Lung (tissue), 12 donors: ENCODE results near the gene CFAP58. TPM values are rescaled to one million over a fixed set of nuclear protein-coding genes. Genes with fewer than 3 reads are reported as not detected.

Experiments
- ATAC-seq: fragments of 200-7000 bp; cut with Tn5 transposase; one replicate; pipeline ENCODE4 v1.9.1; 2020; ENCODE audit warnings: moderate number of reproducible peaks; ENCODE audit not compliant: insufficient read depth, low FRiP score
- DNase-seq, 3 donors: peaks; one replicate each; pipeline ENCODE4 v3.0.0-alpha.2; 2013 to 2017
- H3K27ac ChIP-seq, 2 donors: one replicate each; pipeline ENCODE4 v1.5.1; 2013; ENCODE audit warnings: mild to moderate bottlenecking in 2 of 2, moderate library complexity in 2 of 2, control low read depth in 1 of 2, inconsistent platforms in 1 of 2, low read depth in 1 of 2, low read length in 1 of 2
- H3K27me3 ChIP-seq, 3 donors: one replicate each; pipeline ENCODE4 v1.5.1; 2013; ENCODE audit warnings: low read length in 2 of 3; ENCODE audit not compliant: control insufficient read depth in 3 of 3, insufficient read depth in 3 of 3
- H3K36me3 ChIP-seq, 4 donors: one replicate each; pipeline ENCODE4 v1.5.1; 2013; ENCODE audit warnings: low read length in 4 of 4, mild to moderate bottlenecking in 1 of 4, moderate library complexity in 1 of 4; ENCODE audit not compliant: control insufficient read depth in 4 of 4, insufficient read depth in 4 of 4
- H3K4me1 ChIP-seq, 5 donors: one replicate each; pipeline ENCODE4 v1.5.1; 2013; ENCODE audit warnings: low read length in 5 of 5, mild to moderate bottlenecking in 2 of 5, moderate library complexity in 1 of 5; ENCODE audit not compliant: control insufficient read depth in 5 of 5, insufficient read depth in 5 of 5
- H3K4me3 ChIP-seq: one replicate; pipeline ENCODE4 v1.5.1; 2013; ENCODE audit warnings: mild to moderate bottlenecking, control low read depth, moderate library complexity
- H3K9ac ChIP-seq, 2 donors: one replicate each; pipeline ENCODE4 v1.5.1; 2013; ENCODE audit warnings: low read length in 2 of 2, control low read depth in 1 of 2; ENCODE audit not compliant: insufficient read depth in 1 of 2
- H3K9me3 ChIP-seq, 4 donors: one replicate each; pipeline ENCODE4 v1.5.1; 2013; ENCODE audit warnings: low read length in 3 of 4, mild to moderate bottlenecking in 1 of 4, moderate library complexity in 1 of 4; ENCODE audit not compliant: control insufficient read depth in 4 of 4, insufficient read depth in 3 of 4
- CTCF ChIP-seq: IDR thresholded peaks from 2 replicates; pipeline ENCODE4 v1.5.1; 2012; ENCODE audit warnings: mild to moderate bottlenecking; ENCODE audit errors: control extremely low read depth, extremely low read depth
- WGBS, 2 donors: extraction: QIAGEN DNeasy Blood & Tissue Kit; methylation state at CpG; one replicate each; pipeline ENCODE4 v1.1.7; 2013; 5-methylcytosine and 5-hydroxymethylcytosine counted together
- polyA plus RNA-seq, 2 donors: library from polyadenylated mRNA; stranded (reverse); fragments of 200-250 nt; gene quantifications; one replicate each; pipeline ENCODE4 v1.2.1, GENCODE V29; 2013
- total RNA-seq, 2 donors: library from RNA; depleted of rRNA in 1 of 2; stranded (reverse); fragments of >200 nt in 1 of 2; gene quantifications; one replicate each; pipeline ENCODE4 v1.2.1, GENCODE V29; 2014 to 2021
- donor health status: control.
- donor health status: control.
- donor health status: Bipolar disorder and iron deficiency.
- donor health status: healthy.
- donor health status: DM: yes; HTN: yes; CAD: no.

Gene CFAP58
- total and polyA plus RNA-seq, 4 donors = 1.4 to 5.4 (median 3.6) TPM

GRCh38 chr10:104333032-104333727, 20.5 kb upstream of the CFAP58 start:
- no peak for ATAC-seq
- no peak overlapping the region for H3K4me3 ChIP-seq
- H3K9me3 ChIP-seq = no peaks in the 10 kb centered on the region
- peak overlapping the region; percentile 54 to 94 for H3K27ac ChIP-seq
- H3K27me3 ChIP-seq = no peaks in the 10 kb centered on the region
- DNase-seq = no peak
- no peak overlapping the region for H3K9ac ChIP-seq
- no peak for TF ChIP-seq CTCF
- peaks cover 46 to 70% (median 54%) of the 10 kb centered on the region in 5 donors for H3K4me1 ChIP-seq
- WGBS, 2 donors = 73 to 80% methylated on average over 13 of the region's 13 CpGs
- peaks cover 0 to 2% (median 0%) of the 10 kb centered on the region in 4 donors for H3K36me3 ChIP-seq

- Histone ChIP-seq H3K4me1 (peaks cover 41 to 63% (median 48%) of the 10 kb centered on the region in 5 donors), H3K36me3 (peaks cover 0 to 2% (median 0%) of the 10 kb centered on the region in 4 donors), H3K27me3 (no peaks in the 10 kb centered on the region), H3K4me3 (no peak overlapping the region), H3K9me3 (no peaks in the 10 kb centered on the region), H3K9ac (no peak overlapping the region), H3K27ac (peak overlapping the region; percentile 54 to 94)
- ATAC-seq = no peak
- no peak for DNase-seq
- 74 to 78% methylated on average over 15 of the region's 15 CpGs for WGBS, 2 donors
- TF ChIP-seq CTCF = no peak
These were observed 19.8 kb upstream of the CFAP58 start for GRCh38 chr10:104333728-104334373.

- 94 to 95% methylated on average over 6 of the region's 6 CpGs for WGBS, 2 donors
- H3K4me3 ChIP-seq = no peak overlapping the region
- no peak for TF ChIP-seq CTCF
- H3K36me3 ChIP-seq = peaks cover 0 to 2% (median 0%) of the 10 kb centered on the region in 4 donors
- peak overlapping the region; percentile 11 to 94 for H3K27ac ChIP-seq
- H3K9me3 ChIP-seq = no peaks in the 10 kb centered on the region
- H3K4me1 ChIP-seq = peaks cover 35 to 63% (median 43%) of the 10 kb centered on the region in 5 donors
- no peaks in the 10 kb centered on the region for H3K27me3 ChIP-seq
- H3K9ac ChIP-seq = no peak overlapping the region
- DNase-seq (no peak), ATAC-seq (no peak)
These were observed 19.1 kb upstream of the CFAP58 start for GRCh38 chr10:104334561-104334960.
